SK-N-SH treated with all-trans-retinoic acid at 6 μM for 48 hours (cell line): ENCODE data around the gene CCM2L.

Experiments
- ARNTL ChIP-seq: fragments of 450-650 bp; formaldehyde crosslinking; IDR thresholded peaks from 2 replicates; pipeline ENCODE4 v1.5.0; 2020; ENCODE audit warnings: low read depth, mild to moderate bottlenecking, moderate library complexity, borderline replicate concordance
- BACH2 ChIP-seq: fragments of 250-450 bp; sonication (Bioruptor Pico); IDR thresholded peaks from 2 replicates; pipeline ENCODE4 v1.9.0; 2021; ENCODE audit warnings: mild to moderate bottlenecking, borderline replicate concordance
- CREB5 ChIP-seq: fragments of 250-450 bp; sonication (Bioruptor Pico); IDR thresholded peaks from 2 replicates; pipeline ENCODE4 v1.5.1; 2020; ENCODE audit warnings: low read depth, mild to moderate bottlenecking, moderate library complexity
- CSDC2 ChIP-seq: fragments of 250-450 bp; sonication (Bioruptor Pico); IDR thresholded peaks from 2 replicates; pipeline ENCODE4 v1.5.0; 2020; ENCODE audit warnings: mild to moderate bottlenecking, moderate library complexity
- ESRRG ChIP-seq: fragments of 250-450 bp; sonication (Bioruptor Pico); IDR thresholded peaks from 2 replicates; pipeline ENCODE4 v1.6.1; 2021; ENCODE audit warnings: mild to moderate bottlenecking
- ISL1 ChIP-seq: fragments of 250-450 bp; sonication (Bioruptor Pico); IDR thresholded peaks from 2 replicates; pipeline ENCODE4 v2.1.2; 2022; ENCODE audit warnings: mild to moderate bottlenecking, moderate library complexity
- PATZ1 ChIP-seq: fragments of 250-450 bp; sonication (Bioruptor Pico); IDR thresholded peaks from 2 replicates; pipeline ENCODE4 v1.8.0; 2020; ENCODE audit warnings: mild to moderate bottlenecking, moderate library complexity, borderline replicate concordance
- POU6F1 ChIP-seq: fragments of 250-450 bp; sonication (Bioruptor Pico); IDR thresholded peaks from 2 replicates; pipeline ENCODE4 v1.8.0; 2021; ENCODE audit warnings: low read depth, mild to moderate bottlenecking, moderate library complexity, borderline replicate concordance
- PPARA ChIP-seq: fragments of 250-450 bp; sonication (Bioruptor Pico); IDR thresholded peaks from 2 replicates; pipeline ENCODE4 v1.5.0; 2020; ENCODE audit warnings: mild to moderate bottlenecking, borderline replicate concordance
- SNAI2 ChIP-seq: fragments of 250-450 bp; sonication (Bioruptor Pico); IDR thresholded peaks from 2 replicates; pipeline ENCODE4 v1.5.0; 2020; ENCODE audit warnings: mild to moderate bottlenecking, moderate library complexity
- ZFP30 ChIP-seq: fragments of 450-650 bp; formaldehyde crosslinking; IDR thresholded peaks from 2 replicates; pipeline ENCODE4 v1.5.0; 2022; ENCODE audit warnings: mild to moderate bottlenecking, moderate library complexity
- ZNF565 ChIP-seq: fragments of 450-650 bp; formaldehyde crosslinking; conservative IDR thresholded peaks from 2 replicates; pipeline ENCODE4 v1.5.0; 2020; ENCODE audit warnings: low read depth, mild to moderate bottlenecking, moderate library complexity
- ZNF70 ChIP-seq: fragments of 450-650 bp; formaldehyde crosslinking; IDR thresholded peaks from 2 replicates; pipeline ENCODE4 v1.5.0; 2020; ENCODE audit warnings: mild to moderate bottlenecking, moderate library complexity
- TF ChIP-seq, protein P1 (sequence below): fragments of 250-450 bp; sonication (Bioruptor Pico); IDR thresholded peaks from 2 replicates; pipeline ENCODE4 v1.5.0; 2020; ENCODE audit warnings: mild to moderate bottlenecking, moderate library complexity

DNA sequence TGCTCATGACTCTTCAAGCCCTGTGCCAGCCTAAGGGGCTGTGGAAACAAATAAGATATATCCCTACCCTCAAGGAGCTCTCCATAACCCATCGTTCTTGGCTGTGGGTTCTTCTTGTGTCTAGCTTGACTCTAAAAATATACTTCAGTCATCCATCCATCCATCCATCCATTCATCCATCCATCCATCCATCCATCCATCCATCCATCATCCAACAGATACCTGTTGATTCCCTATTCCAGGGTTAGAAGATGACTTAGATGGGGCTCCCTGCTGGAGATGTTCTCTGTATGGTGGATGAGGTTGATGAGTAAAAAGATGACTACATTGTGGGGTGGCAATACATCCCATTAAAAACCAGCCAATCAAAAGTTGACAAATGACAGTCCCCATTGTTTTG lies 65.3 kb downstream of the CCM2L start:
- TF ChIP-seq ZNF565 (CRISPR knock-in tag) = no peak
- TF ChIP-seq ZFP30 = no peak
- TF ChIP-seq ESRRG (CRISPR knock-in tag) = no peak
- TF ChIP-seq PATZ1 = no peak
- no peak for TF ChIP-seq ARNTL (CRISPR knock-in tag)
- TF ChIP-seq CSDC2 (CRISPR knock-in tag) = no peak
- TF ChIP-seq, protein P1, sequence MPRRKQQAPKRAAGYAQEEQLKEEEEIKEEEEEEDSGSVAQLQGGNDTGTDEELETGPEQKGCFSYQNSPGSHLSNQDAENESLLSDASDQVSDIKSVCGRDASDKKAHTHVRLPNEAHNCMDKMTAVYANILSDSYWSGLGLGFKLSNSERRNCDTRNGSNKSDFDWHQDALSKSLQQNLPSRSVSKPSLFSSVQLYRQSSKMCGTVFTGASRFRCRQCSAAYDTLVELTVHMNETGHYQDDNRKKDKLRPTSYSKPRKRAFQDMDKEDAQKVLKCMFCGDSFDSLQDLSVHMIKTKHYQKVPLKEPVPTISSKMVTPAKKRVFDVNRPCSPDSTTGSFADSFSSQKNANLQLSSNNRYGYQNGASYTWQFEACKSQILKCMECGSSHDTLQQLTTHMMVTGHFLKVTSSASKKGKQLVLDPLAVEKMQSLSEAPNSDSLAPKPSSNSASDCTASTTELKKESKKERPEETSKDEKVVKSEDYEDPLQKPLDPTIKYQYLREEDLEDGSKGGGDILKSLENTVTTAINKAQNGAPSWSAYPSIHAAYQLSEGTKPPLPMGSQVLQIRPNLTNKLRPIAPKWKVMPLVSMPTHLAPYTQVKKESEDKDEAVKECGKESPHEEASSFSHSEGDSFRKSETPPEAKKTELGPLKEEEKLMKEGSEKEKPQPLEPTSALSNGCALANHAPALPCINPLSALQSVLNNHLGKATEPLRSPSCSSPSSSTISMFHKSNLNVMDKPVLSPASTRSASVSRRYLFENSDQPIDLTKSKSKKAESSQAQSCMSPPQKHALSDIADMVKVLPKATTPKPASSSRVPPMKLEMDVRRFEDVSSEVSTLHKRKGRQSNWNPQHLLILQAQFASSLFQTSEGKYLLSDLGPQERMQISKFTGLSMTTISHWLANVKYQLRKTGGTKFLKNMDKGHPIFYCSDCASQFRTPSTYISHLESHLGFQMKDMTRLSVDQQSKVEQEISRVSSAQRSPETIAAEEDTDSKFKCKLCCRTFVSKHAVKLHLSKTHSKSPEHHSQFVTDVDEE (CRISPR knock-in tag) = no peak
- TF ChIP-seq PPARA (CRISPR knock-in tag) = no peak
- TF ChIP-seq ISL1 = no peak
- TF ChIP-seq SNAI2 (CRISPR knock-in tag) = no peak
- no peak for TF ChIP-seq BACH2 (CRISPR knock-in tag)
- no peak for TF ChIP-seq POU6F1 (CRISPR knock-in tag)
- TF ChIP-seq CREB5 (CRISPR knock-in tag) = no peak
- no peak for TF ChIP-seq ZNF70 (CRISPR knock-in tag)
